Hematopoietic multipotent progenitor cell treated with erythropoietin and hydrocortisone succinate and interleukin-3 and kit ligand, for 17 days (in vitro differentiated cells): Measurements from ENCODE around the gene SMOC2.
"Not testable (repeated sequence)": the region's sequence is repeated elsewhere in the genome, so short reads cannot be mapped to it uniquely, and the experiment has no call there.

Experiments used
- DNase-seq: peaks from one replicate; pipeline ENCODE4 v3.0.0-alpha.2; 2015; ENCODE audit warnings: low spot score

Gene SMOC2

DNA sequence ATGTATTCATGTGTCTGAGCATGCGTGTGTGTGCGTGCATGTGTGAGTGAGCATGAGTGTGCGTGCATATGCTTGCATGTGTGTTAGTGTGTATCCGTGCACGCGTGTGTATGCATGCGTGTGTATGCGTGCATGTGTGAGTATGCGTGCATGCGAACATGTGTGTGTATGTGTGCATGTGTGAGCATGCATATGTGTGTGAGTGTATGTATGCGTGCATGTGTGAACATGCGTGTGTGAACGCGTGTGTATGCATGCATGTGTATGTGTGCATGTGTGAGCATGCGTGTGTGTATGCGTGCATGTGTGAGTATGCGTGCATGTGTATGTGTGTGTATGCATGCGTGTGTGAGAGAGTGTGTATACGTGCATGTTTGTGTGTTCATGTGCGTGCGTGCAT, 77.9 kb downstream of the SMOC2 start:
- no peak for DNase-seq

DNA sequence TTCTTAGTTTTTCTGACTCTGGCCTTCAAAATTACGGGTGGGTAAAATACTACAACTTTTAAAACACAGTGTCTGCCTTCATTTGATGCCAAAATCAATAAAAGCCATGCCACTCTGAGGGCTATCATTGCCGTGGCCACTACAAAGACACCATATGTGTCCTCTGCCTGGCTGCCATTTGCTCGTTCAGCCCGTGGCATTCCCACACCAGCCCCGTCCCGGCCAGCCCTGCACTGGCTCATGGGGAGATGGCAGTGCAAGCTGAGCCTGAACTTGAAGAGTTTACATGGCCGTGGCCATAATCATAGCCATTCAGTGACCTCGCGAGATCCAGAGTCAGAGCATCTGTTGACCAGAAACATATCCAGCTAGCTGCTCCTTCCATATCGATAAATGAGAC, 79.2 kb downstream of the SMOC2 start:
- no peak for DNase-seq

DNA sequence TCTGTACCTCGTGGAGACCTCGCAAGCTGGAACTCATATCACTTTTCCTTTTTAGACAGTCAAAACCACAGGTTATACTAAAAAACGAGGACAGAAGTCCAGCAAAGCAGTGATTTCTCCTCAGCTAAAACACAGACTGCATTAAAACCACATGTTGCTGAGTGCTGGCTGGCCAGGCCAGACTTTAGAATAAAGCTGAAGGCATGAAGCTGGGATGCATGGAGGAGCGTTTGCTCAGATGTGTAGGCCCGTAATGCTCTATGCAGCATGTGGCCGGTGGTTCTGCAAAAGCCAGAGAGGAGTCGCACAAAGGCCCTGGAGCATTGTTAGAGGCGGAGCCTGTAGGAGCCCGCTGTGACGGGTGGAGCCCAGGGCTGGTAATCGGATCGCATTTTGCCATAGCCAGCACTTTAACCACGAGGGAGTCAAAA, 83.6 kb downstream of the SMOC2 start:
- no peak for DNase-seq

DNA sequence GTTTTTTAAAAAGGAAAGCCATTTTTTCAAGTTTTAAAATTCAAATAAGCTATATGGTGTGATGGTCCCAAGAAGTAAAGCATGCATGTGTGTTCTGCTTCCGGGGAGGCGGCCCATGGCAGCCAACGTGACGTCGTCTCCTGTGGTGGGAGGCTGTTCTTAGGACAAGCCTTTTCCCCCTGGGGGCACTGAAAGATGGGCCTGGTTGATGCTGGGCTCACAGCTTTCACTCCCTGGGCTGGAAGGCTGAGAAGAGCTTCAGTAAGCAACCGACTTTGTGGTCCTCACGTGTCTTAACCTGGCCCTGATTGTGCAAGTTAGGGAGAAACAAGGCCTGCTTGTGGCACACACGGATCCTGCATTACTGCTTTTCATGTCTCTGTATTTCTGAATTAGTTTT, 84.1 kb downstream of the SMOC2 start:
- no peak for DNase-seq

- no peak for DNase-seq
Observed at GRCh38 chr6:168525926-168526630, 85.1 kb downstream of the SMOC2 start.

DNA sequence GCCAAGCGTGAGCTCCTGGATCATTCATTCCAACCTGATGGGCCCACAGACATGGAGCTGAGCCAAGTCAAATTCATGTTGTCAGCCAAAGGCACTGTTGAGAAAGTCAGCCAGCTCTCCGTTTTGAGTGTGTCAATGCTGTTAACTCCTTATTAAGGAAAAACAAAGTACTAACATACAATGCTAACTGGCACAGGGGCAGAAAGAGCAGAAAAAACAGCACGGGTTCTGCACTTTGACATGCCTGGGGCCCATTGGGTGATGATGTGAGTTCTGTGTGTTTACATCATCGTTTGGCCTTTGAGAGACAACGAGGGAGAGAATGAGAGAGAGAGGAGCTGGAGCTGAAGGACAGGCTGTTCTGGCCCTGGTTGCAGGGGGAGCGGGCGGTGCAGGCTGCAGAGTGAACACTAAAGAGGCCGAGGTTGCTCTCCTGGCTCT, 85.9 kb downstream of the SMOC2 start:
- DNase-seq, result no peak

DNA sequence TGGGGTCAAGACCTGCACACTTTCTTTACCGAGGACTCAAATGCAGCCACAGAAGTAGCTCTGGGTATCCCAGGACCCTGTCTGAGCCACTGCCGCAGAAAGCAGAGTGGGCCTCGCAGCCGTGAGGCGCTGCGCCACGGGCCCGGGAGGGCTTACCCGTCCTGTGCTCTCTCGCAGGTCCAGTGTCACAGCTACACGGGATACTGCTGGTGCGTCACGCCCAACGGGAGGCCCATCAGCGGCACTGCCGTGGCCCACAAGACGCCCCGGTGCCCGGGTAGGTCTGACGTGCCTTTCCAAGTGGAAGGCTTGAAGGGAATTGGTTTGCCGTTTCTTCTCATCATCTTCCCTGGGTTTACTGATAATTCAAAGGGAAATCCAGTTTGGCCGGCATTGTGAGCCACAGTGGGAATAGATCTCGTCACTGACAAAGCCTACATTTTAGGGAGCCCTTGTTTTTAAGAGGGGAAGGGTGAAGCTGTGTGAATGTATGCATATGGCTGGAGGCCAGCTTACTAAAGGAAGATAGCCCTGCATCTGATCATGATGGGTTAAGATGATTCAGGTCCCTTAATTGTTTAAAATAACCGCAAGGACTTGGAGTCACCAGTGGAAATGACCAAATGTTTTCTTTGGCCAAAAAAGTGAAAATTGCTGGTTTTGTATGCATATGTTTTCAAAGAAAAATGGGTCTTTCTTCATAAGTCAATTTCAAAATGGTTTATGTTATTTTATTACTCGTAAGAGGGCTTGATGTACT, 86.6 kb downstream of the SMOC2 start:
- no peak for DNase-seq

GRCh38 chr6:168528474-168529095, 87.6 kb downstream of the SMOC2 start:
- DNase-seq, result no peak

- no peak for DNase-seq
Observed at GRCh38 chr6:168529214-168529613, 88.2 kb downstream of the SMOC2 start.

DNA sequence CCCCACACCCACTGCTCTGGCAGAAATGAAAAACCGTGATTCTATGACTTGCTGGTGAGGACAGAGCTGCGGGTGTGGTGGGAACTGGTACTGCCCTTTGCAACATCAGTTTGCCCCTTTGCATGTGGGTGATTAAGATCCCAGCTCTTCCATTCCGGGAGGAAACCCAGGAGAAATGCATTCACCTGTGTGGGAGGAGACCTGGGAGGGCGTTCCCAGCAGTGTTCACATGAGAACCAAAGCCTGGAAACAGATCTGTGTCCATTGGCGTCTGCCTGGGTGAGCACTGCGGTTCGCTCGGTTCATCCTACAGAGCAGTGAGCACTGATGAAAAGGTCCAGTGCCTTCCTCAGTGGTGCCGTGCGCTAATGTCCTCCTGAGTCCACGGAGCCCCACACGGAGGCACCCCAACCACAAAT, 89.7 kb downstream of the SMOC2 start:
- DNase-seq, result no peak

DNA sequence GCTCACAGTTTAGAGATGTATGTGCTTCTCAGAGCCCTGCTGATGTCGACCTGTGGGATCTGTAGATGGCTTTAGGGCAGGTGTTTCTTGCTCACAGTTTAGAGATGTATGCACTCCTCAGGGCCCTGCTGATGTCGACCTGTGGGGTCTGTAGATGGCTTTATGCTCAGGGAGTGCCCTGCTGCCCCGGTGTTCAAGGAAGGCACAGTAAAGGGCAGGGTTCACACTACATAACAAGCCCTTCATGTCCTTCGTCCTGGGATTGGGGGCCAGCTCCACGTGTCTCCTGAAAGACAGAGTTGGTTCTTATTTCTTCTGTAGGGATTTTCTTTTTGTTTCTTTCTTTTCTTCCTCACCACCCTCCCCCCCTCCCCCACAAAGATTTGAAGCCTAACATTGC, 91.1 kb downstream of the SMOC2 start:
- no peak for DNase-seq

DNA sequence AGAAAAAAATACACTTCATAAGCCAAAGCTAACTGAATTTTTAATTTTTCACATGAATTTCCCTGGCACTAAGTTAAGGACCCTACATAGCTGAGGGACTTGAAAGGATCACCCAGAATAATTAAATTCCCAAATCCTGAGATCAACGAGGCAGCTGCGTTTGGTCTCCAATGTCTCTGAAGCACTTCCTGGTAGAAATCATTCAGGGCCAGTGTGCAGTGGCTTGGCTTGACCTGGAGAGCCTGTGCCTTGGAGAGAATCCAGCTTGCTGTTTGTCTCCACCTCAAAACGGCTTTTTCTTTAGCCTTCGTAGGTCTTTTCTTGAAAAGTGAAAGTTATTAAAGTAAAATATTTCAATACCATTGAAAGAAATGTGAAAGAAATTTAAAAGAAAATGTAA, 92.4 kb downstream of the SMOC2 start:
- no peak for DNase-seq

- DNase-seq, result no peak
Observed at GRCh38 chr6:168534265-168534664, 93.3 kb downstream of the SMOC2 start.

DNA sequence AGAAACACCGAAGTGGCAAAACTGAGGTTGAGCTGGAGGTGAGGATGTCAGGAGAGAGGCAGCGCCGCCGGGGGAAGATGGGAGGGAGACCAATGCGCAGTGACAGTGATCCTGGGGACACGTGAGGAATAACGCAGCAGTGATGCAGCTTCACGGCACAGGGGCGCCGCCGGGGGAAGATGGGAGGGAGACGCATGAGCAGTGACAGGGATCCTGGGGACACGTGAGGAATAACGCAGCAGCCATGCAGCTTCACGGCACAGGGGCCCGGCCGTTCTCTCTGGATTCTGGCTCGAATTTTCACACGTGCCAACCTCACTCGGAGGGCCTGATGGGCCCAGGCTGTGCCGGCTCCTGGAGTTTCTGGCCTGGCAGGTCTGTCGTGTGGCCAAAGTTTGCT, 94.7 kb downstream of the SMOC2 start:
- DNase-seq, result no peak

DNA sequence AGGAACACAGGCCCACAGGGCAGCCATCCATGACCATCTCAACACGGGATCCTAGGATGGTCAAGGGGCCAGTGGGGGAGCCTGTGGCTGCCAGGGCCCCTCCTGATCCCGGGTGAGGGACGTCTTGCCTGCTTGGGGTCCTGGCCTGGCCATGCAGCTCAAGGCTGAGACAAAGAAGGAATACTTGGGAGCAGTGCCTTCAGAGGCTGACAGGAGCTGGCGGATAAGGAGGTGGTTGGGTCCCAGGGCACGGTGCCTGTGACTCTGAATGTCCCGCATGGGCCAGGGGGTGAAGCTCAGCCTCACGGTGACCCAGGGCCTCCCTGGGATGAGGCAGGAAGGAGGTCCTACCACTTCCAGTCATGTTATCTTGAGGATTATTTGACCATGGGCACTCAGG, 95.2 kb downstream of the SMOC2 start:
- no peak for DNase-seq

DNA sequence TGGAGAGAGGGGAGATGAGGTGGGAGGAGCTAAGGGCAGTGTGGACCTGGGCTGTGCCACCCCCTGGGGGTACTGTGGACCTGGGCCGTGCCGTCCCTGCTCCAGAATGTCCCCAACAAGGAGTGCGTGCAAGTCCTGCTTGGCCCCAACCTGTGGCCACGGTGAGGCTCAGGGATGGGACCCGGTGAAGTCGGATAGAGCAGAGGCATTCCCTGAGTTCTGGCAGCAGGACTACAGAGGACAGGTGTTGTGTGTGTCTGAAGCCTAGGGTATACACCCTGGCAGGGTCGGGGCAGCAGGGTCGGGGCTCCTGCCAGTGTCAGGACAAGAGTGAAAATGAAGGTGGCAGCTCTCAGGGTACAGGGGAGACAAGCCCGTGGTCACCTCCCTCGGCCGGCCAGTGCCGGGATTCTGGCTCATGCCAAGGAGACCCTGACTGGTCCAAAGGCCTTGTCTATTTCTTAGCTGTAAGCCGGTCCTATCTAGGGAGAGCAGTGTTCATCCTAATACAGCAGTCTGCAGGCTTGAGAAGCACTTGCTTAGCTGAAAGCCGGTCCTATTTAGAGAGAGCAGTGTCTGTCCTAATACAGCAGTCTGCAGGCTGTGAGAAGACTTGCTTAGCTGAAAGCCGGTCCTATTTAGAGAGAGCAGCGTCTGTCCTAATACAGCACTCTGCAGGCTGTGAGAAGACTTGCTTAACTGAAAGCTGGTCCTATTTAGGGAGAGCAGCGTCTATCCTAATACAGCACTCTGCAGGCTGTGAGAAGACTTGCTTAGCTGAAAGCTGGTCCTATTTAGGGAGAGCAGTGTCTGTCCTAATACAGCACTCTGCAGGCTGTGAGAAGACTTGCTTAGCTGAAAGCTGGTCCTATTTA, 95.9 kb downstream of the SMOC2 start:
- no peak for DNase-seq

GRCh38 chr6:168537540-168537884, 96.5 kb downstream of the SMOC2 start:
- no peak for DNase-seq

- DNase-seq, result not testable (repeated sequence)
Observed at GRCh38 chr6:168538188-168538891, 97.4 kb downstream of the SMOC2 start.

GRCh38 chr6:168538892-168539811, 98.2 kb downstream of the SMOC2 start:
- no peak for DNase-seq

DNA sequence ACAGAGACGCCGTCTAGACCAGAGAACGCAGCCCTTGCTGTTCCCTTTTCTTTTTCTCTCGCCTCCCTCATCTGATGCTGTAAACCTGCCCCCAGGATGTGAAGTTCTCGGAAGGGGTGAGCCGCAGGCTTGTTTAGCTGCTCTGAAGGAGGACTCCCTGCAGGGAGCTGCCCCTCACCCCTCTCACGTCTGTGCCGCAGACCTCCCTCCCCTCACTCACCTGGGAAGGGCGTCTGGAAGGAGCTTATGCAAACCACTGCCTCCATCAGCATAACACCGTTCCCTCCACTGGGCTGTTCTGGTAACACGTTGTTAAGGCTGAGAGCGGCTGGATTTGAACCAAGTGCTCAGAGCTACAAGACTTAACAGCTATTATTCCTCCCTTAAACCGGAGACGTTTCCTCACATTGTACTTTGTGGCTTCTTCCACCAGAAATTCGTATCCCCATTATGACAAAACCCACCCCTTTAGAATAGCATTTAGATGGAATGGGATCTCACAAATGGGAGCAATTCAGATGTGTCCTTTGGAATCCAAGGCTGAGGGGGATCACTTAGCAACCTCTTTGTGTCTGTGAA, 99.8 kb downstream of the SMOC2 start:
- DNase-seq, result no peak
